ENCODE results near the gene FTO. TPM values are rescaled to one million over a fixed set of nuclear protein-coding genes. Genes with fewer than 3 reads are reported as not detected.

The FTO gene
- polyA plus RNA-seq, 2 donors, result 5.3 to 14.7 TPM

GRCh38 chr16:54123766-54124165 is 419.8 kb downstream of the FTO start:
- WGBS, 2 donors, result 75 to 80% methylated on average over 4 of the region's 4 CpGs
- no peaks in the 10 kb centered on the region for H3K4me1 ChIP-seq (ENCODE audit: control insufficient read depth in 2 of 2, insufficient read depth in 2 of 2, low read length in 1 of 2)
- H3K27ac ChIP-seq (ENCODE audit: low read depth in 2 of 2, low read length in 1 of 2), result no peak overlapping the region
- H3K4me3 ChIP-seq (ENCODE audit: low read depth in 1 of 2, low read length in 2 of 2), result no peak overlapping the region
- no peaks in the 10 kb centered on the region for H3K27me3 ChIP-seq (ENCODE audit: control insufficient read depth in 1 of 2, insufficient read depth in 2 of 2, low read length in 2 of 2)
- H3K9me3 ChIP-seq (ENCODE audit: control insufficient read depth in 2 of 2, insufficient read depth in 1 of 2, low read depth in 1 of 2, low read length in 1 of 2), result no peaks in the 10 kb centered on the region
- H3K36me3 ChIP-seq (ENCODE audit: control insufficient read depth in 2 of 2, insufficient read depth in 2 of 2, low read length in 1 of 2), result no peaks in the 10 kb centered on the region

GRCh38 chr16:54125751-54126655 is 422.0 kb downstream of the FTO start:
- Histone ChIP-seq H3K9me3 (ENCODE audit: control insufficient read depth in 2 of 2, insufficient read depth in 1 of 2, low read depth in 1 of 2, low read length in 1 of 2) (no peaks in the 10 kb centered on the region), H3K4me3 (ENCODE audit: low read depth in 1 of 2, low read length in 2 of 2) (no peak overlapping the region), H3K27me3 (ENCODE audit: control insufficient read depth in 1 of 2, insufficient read depth in 2 of 2, low read length in 2 of 2) (no peaks in the 10 kb centered on the region), H3K27ac (ENCODE audit: low read depth in 2 of 2, low read length in 1 of 2) (no peak overlapping the region), H3K36me3 (ENCODE audit: control insufficient read depth in 2 of 2, insufficient read depth in 2 of 2, low read length in 1 of 2) (no peaks in the 10 kb centered on the region), H3K4me1 (ENCODE audit: control insufficient read depth in 2 of 2, insufficient read depth in 2 of 2, low read length in 1 of 2) (no peaks in the 10 kb centered on the region)
- 82 to 86% methylated on average over 6 of the region's 6 CpGs for WGBS, 2 donors

GRCh38 chr16:54126907-54127306 is 423.0 kb downstream of the FTO start:
- Histone ChIP-seq H3K4me3 (ENCODE audit: low read depth in 1 of 2, low read length in 2 of 2) (no peak overlapping the region), H3K4me1 (ENCODE audit: control insufficient read depth in 2 of 2, insufficient read depth in 2 of 2, low read length in 1 of 2) (no peaks in the 10 kb centered on the region), H3K36me3 (ENCODE audit: control insufficient read depth in 2 of 2, insufficient read depth in 2 of 2, low read length in 1 of 2) (no peaks in the 10 kb centered on the region), H3K27me3 (ENCODE audit: control insufficient read depth in 1 of 2, insufficient read depth in 2 of 2, low read length in 2 of 2) (no peaks in the 10 kb centered on the region), H3K27ac (ENCODE audit: low read depth in 2 of 2, low read length in 1 of 2) (no peak overlapping the region), H3K9me3 (ENCODE audit: control insufficient read depth in 2 of 2, insufficient read depth in 1 of 2, low read depth in 1 of 2, low read length in 1 of 2) (no peaks in the 10 kb centered on the region)
- WGBS, 2 donors, result 66 to 73% methylated on average over 4 of the region's 4 CpGs

GRCh38 chr16:54128629-54129234 is 424.8 kb downstream of the FTO start:
- 76 to 88% methylated on average over 5 of the region's 5 CpGs for WGBS, 2 donors
- no peak overlapping the region for H3K4me3 ChIP-seq (ENCODE audit: low read depth in 1 of 2, low read length in 2 of 2)
- no peaks in the 10 kb centered on the region for H3K36me3 ChIP-seq (ENCODE audit: control insufficient read depth in 2 of 2, insufficient read depth in 2 of 2, low read length in 1 of 2)

GRCh38 chr16:54129810-54130209 is 425.9 kb downstream of the FTO start:
- Histone ChIP-seq H3K27ac (ENCODE audit: low read depth in 2 of 2, low read length in 1 of 2) (no peak overlapping the region), H3K27me3 (ENCODE audit: control insufficient read depth in 1 of 2, insufficient read depth in 2 of 2, low read length in 2 of 2) (no peaks in the 10 kb centered on the region), H3K36me3 (ENCODE audit: control insufficient read depth in 2 of 2, insufficient read depth in 2 of 2, low read length in 1 of 2) (no peaks in the 10 kb centered on the region), H3K4me3 (ENCODE audit: low read depth in 1 of 2, low read length in 2 of 2) (no peak overlapping the region), H3K4me1 (ENCODE audit: control insufficient read depth in 2 of 2, insufficient read depth in 2 of 2, low read length in 1 of 2) (no peaks in the 10 kb centered on the region), H3K9me3 (ENCODE audit: control insufficient read depth in 2 of 2, insufficient read depth in 1 of 2, low read depth in 1 of 2, low read length in 1 of 2) (no peaks in the 10 kb centered on the region)

More at GRCh38 chr16:54128629-54129234, 424.8 kb downstream of the FTO start:
- Histone ChIP-seq H3K27me3 (ENCODE audit: control insufficient read depth in 1 of 2, insufficient read depth in 2 of 2, low read length in 2 of 2) (no peaks in the 10 kb centered on the region), H3K9me3 (ENCODE audit: control insufficient read depth in 2 of 2, insufficient read depth in 1 of 2, low read depth in 1 of 2, low read length in 1 of 2) (no peaks in the 10 kb centered on the region), H3K27ac (ENCODE audit: low read depth in 2 of 2, low read length in 1 of 2) (no peak overlapping the region), H3K4me1 (ENCODE audit: control insufficient read depth in 2 of 2, insufficient read depth in 2 of 2, low read length in 1 of 2) (no peaks in the 10 kb centered on the region)

GRCh38 chr16:54135361-54136275 is 431.7 kb downstream of the FTO start:
- Histone ChIP-seq H3K4me1 (ENCODE audit: control insufficient read depth in 2 of 2, insufficient read depth in 2 of 2, low read length in 1 of 2) (no peaks in the 10 kb centered on the region), H3K9me3 (ENCODE audit: control insufficient read depth in 2 of 2, insufficient read depth in 1 of 2, low read depth in 1 of 2, low read length in 1 of 2) (no peaks in the 10 kb centered on the region), H3K27me3 (ENCODE audit: control insufficient read depth in 1 of 2, insufficient read depth in 2 of 2, low read length in 2 of 2) (no peaks in the 10 kb centered on the region), H3K36me3 (ENCODE audit: control insufficient read depth in 2 of 2, insufficient read depth in 2 of 2, low read length in 1 of 2) (no peaks in the 10 kb centered on the region), H3K27ac (ENCODE audit: low read depth in 2 of 2, low read length in 1 of 2) (no peak overlapping the region), H3K4me3 (ENCODE audit: low read depth in 1 of 2, low read length in 2 of 2) (no peak overlapping the region)
- 76 to 84% methylated on average over 5 of the region's 5 CpGs for WGBS, 2 donors

- WGBS, 2 donors, result 85 to 87% methylated on average over 2 of the region's 2 CpGs
- Histone ChIP-seq H3K27ac (ENCODE audit: low read depth in 2 of 2, low read length in 1 of 2) (no peak overlapping the region), H3K4me1 (ENCODE audit: control insufficient read depth in 2 of 2, insufficient read depth in 2 of 2, low read length in 1 of 2) (no peaks in the 10 kb centered on the region)
Measured at GRCh38 chr16:54136276-54136625, 432.3 kb downstream of the FTO start.

GRCh38 chr16:54140057-54140787 is 436.3 kb downstream of the FTO start:
- WGBS, 2 donors, result 73 to 75% methylated on average over 4 of the region's 4 CpGs
- peaks cover 0 to 2% of the 10 kb centered on the region in 2 donors for H3K27me3 ChIP-seq (ENCODE audit: control insufficient read depth in 1 of 2, insufficient read depth in 2 of 2, low read length in 2 of 2)
- no peak overlapping the region for H3K27ac ChIP-seq (ENCODE audit: low read depth in 2 of 2, low read length in 1 of 2)

More at GRCh38 chr16:54136276-54136625, 432.3 kb downstream of the FTO start:
- H3K4me3 ChIP-seq (ENCODE audit: low read depth in 1 of 2, low read length in 2 of 2), result no peak overlapping the region
- H3K9me3 ChIP-seq (ENCODE audit: control insufficient read depth in 2 of 2, insufficient read depth in 1 of 2, low read depth in 1 of 2, low read length in 1 of 2), result no peaks in the 10 kb centered on the region
- H3K36me3 ChIP-seq (ENCODE audit: control insufficient read depth in 2 of 2, insufficient read depth in 2 of 2, low read length in 1 of 2), result no peaks in the 10 kb centered on the region
- peaks cover 0 to 2% of the 10 kb centered on the region in 2 donors for H3K27me3 ChIP-seq (ENCODE audit: control insufficient read depth in 1 of 2, insufficient read depth in 2 of 2, low read length in 2 of 2)

GRCh38 chr16:54140788-54141136 is 436.8 kb downstream of the FTO start:
- Histone ChIP-seq H3K27ac (ENCODE audit: low read depth in 2 of 2, low read length in 1 of 2) (no peak overlapping the region), H3K9me3 (ENCODE audit: control insufficient read depth in 2 of 2, insufficient read depth in 1 of 2, low read depth in 1 of 2, low read length in 1 of 2) (no peaks in the 10 kb centered on the region), H3K4me3 (ENCODE audit: low read depth in 1 of 2, low read length in 2 of 2) (no peak overlapping the region), H3K36me3 (ENCODE audit: control insufficient read depth in 2 of 2, insufficient read depth in 2 of 2, low read length in 1 of 2) (no peaks in the 10 kb centered on the region), H3K27me3 (ENCODE audit: control insufficient read depth in 1 of 2, insufficient read depth in 2 of 2, low read length in 2 of 2) (peaks cover 0 to 2% of the 10 kb centered on the region in 2 donors), H3K4me1 (ENCODE audit: control insufficient read depth in 2 of 2, insufficient read depth in 2 of 2, low read length in 1 of 2) (no peaks in the 10 kb centered on the region)
- WGBS, 2 donors, result 88 to 96% methylated on average over 4 of the region's 4 CpGs

More at GRCh38 chr16:54140057-54140787, 436.3 kb downstream of the FTO start:
- Histone ChIP-seq H3K4me3 (ENCODE audit: low read depth in 1 of 2, low read length in 2 of 2) (no peak overlapping the region), H3K36me3 (ENCODE audit: control insufficient read depth in 2 of 2, insufficient read depth in 2 of 2, low read length in 1 of 2) (no peaks in the 10 kb centered on the region), H3K9me3 (ENCODE audit: control insufficient read depth in 2 of 2, insufficient read depth in 1 of 2, low read depth in 1 of 2, low read length in 1 of 2) (no peaks in the 10 kb centered on the region), H3K4me1 (ENCODE audit: control insufficient read depth in 2 of 2, insufficient read depth in 2 of 2, low read length in 1 of 2) (no peaks in the 10 kb centered on the region)
